ENCODE results near the gene TECTA. TPM values are rescaled to one million over a fixed set of nuclear protein-coding genes. Genes with fewer than 3 reads are reported as not detected.
A peak's percentile ranks its signal among the peaks of the same experiment; 100 is the strongest.

The TECTA gene
- polyA plus RNA-seq, 1 experiment, result 0.76 TPM

DNA sequence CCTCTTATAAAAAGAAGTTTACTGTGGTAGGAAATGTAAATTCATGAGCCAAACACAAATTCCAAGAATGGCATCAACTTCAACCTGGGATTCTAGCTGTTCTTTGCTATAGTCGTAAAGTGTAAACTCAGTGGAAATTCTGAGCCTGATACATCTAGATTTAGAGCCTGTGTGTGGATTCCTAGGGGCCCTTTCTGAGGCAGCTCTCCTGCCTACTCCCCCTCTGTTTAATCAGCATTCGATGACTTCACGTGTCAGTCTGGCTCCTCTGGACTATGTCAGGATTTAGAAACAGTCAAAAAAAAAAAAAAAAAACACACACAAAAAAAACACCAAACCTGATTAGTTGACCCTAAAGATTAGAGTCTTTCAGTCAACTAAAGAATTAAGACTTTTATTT lies 98.5 kb downstream of the TECTA start:
- DNase-seq (ENCODE audit: low read depth), result no peak
- CTCF ChIA-PET, result no interaction called here
- H3K27me3 ChIP-seq (ENCODE audit: control insufficient read depth, insufficient read depth, low read length), result no peaks in the 10 kb centered on the region; the same call in 1 of the 2 replicates

DNA sequence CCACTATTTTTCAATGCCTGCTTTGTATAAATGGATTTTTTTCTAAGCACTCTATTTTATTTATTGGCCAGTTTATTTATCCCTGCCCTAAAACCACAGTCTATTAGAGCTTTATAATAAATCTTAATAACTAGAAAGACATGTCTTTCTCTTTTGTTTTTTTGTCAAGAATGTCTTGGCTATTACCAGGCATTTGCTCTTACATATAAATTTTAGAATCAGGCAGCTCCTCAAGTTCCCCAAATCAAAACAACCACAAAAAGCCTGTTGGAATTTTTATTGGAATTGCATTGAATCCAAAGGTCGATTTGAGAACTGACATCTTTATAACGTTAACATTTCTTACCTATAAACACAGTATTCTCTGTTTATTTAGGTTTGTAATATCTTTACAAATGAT lies 105.8 kb downstream of the TECTA start:
- TF ChIP-seq, protein P1, sequence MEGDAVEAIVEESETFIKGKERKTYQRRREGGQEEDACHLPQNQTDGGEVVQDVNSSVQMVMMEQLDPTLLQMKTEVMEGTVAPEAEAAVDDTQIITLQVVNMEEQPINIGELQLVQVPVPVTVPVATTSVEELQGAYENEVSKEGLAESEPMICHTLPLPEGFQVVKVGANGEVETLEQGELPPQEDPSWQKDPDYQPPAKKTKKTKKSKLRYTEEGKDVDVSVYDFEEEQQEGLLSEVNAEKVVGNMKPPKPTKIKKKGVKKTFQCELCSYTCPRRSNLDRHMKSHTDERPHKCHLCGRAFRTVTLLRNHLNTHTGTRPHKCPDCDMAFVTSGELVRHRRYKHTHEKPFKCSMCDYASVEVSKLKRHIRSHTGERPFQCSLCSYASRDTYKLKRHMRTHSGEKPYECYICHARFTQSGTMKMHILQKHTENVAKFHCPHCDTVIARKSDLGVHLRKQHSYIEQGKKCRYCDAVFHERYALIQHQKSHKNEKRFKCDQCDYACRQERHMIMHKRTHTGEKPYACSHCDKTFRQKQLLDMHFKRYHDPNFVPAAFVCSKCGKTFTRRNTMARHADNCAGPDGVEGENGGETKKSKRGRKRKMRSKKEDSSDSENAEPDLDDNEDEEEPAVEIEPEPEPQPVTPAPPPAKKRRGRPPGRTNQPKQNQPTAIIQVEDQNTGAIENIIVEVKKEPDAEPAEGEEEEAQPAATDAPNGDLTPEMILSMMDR (IDR thresholded peaks at IDR 0.05; ENCODE audit: insufficient read depth, low read depth, low read length), result no peak
- CTCF ChIA-PET, result interaction anchor here (0.6 to 3.4 kb wide), 2 partner anchors 13 to 15 kb away, joined by 3 to 14 read pairs; no protein-coding TSS in a partner anchor
- Histone ChIP-seq H3K36me3 (ENCODE audit: control insufficient read depth, insufficient read depth, low read length) (no peaks in the 10 kb centered on the region), H3K4me3 (ENCODE audit: low read depth, low read length) (no peak overlapping the region), H3K27me3 (ENCODE audit: control insufficient read depth, insufficient read depth, low read length) (peaks cover 2% of the 10 kb centered on the region; the same call in 1 of the 2 replicates)
- DNase-seq (ENCODE audit: low read depth), result peak; percentile 54
- POLR2A ChIA-PET, result no interaction called here

More for the DNA sequence above, 98.5 kb downstream of the TECTA start:
- Histone ChIP-seq H3K36me3 (ENCODE audit: control insufficient read depth, insufficient read depth, low read length) (no peaks in the 10 kb centered on the region), H3K4me3 (ENCODE audit: low read depth, low read length) (no peak overlapping the region)
- TF ChIP-seq, protein P1 (IDR thresholded peaks at IDR 0.05; ENCODE audit: insufficient read depth, low read depth, low read length), result no peak
- POLR2A ChIA-PET, result no interaction called here

DNA sequence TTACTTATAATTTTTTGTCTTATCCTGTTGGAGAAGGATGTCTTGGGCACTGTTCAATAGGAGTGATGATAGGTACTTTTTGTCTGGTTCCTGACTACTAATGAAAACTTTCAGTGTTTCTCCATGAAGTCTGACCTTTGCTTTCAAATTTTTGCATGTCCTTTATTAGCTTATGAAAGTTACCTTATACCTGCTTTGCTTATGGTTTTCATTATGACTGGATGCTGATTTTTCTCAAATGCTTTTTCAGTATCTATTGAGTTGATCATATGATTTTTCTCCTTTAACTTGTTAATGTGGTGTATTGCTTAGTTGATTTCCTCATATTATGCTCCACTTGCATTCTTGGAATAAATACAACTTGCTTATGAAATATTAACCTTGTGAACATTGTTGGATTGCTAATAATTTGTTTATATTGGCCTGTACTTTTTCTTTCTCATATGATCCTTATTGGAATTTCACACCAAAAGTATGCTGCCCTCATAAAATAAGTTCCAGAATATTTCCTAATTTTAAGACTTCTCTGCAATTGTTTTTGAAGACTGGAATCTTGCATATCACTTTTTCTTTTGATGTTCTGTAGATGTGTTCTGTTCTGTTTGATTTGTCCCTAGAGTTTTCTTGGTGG lies 106.6 kb downstream of the TECTA start:
- DNase-seq (ENCODE audit: low read depth), result peak; percentile 16

DNA sequence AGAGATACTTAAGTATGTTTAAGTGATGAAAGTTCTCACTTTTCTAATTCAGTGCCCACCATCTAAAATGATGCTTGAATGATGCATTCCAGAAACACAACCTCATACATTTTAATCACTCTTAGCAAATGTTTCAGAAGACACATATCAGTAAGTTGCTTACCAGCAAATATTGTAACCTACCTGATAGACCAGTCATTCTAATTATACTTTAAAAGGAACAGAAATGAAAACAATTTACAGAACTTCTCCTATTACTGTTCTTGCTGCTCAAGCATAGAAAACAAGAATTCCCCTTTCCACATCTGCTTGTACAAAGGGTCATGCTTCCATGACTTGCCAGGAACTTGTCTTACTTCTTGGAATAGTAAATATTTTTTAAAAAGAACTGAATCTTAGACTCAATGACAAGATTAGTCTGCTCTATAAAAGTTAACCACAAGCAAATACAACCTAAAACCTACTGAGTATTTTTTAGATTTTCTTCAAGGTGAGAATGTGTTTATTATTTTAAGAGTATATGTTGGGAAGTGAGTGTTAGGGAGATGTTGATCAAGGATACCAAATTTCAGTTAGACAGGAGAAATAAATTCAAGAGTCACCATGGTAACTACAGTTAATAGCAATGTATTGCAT lies 109.5 kb downstream of the TECTA start:
- TF ChIP-seq, protein P1 (IDR thresholded peaks at IDR 0.05; ENCODE audit: insufficient read depth, low read depth, low read length), result no peak
- no peak for DNase-seq (ENCODE audit: low read depth)
- Histone ChIP-seq H3K27me3 (ENCODE audit: control insufficient read depth, insufficient read depth, low read length) (no peaks in the 10 kb centered on the region), H3K36me3 (ENCODE audit: control insufficient read depth, insufficient read depth, low read length) (no peaks in the 10 kb centered on the region), H3K4me3 (ENCODE audit: low read depth, low read length) (no peak overlapping the region)
- ChIA-PET CTCF (interaction anchor here (1.5 to 3.0 kb wide), 2 partner anchors 16 kb away, joined by 7 to 16 read pairs; no protein-coding TSS in a partner anchor), POLR2A (no interaction called here)

More for the DNA sequence above, 106.6 kb downstream of the TECTA start:
- TF ChIP-seq, protein P1 (IDR thresholded peaks at IDR 0.05; ENCODE audit: insufficient read depth, low read depth, low read length), result no peak
- Histone ChIP-seq H3K4me3 (ENCODE audit: low read depth, low read length) (no peak overlapping the region), H3K27me3 (ENCODE audit: control insufficient read depth, insufficient read depth, low read length) (peaks cover 2% of the 10 kb centered on the region; the same call in 1 of the 2 replicates), H3K36me3 (ENCODE audit: control insufficient read depth, insufficient read depth, low read length) (no peaks in the 10 kb centered on the region)
- POLR2A ChIA-PET, result no interaction called here
- CTCF ChIA-PET, result interaction anchor here (3.4 kb wide), 1 partner anchor 14 kb away, joined by 14 read pairs; no protein-coding TSS in a partner anchor

DNA sequence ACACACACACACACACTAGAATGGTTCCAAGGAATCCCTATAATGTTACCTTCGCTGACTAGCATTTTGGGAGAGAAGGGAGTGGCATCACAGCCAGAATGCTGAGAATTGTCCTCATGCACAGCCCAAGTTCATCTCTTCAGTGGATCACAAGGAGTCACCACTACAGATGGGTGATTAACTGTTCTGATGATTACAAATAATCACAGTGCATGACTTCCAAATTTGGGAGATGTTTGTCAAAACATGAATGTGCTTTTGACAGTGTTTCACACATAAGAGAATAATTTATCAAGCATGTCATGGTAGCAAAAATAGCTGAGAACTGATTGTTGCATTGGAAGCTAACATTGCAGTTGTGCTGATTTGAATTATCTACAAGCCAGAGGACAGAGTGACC lies 110.6 kb downstream of the TECTA start:
- ChIA-PET POLR2A (no interaction called here), CTCF (interaction anchor here (3.0 kb wide), 1 partner anchor 17 kb away, joined by 16 read pairs; no protein-coding TSS in a partner anchor)
- no peak for DNase-seq (ENCODE audit: low read depth)
- TF ChIP-seq, protein P1 (IDR thresholded peaks at IDR 0.05; ENCODE audit: insufficient read depth, low read depth, low read length), result no peak
- Histone ChIP-seq H3K36me3 (ENCODE audit: control insufficient read depth, insufficient read depth, low read length) (no peaks in the 10 kb centered on the region), H3K27me3 (ENCODE audit: control insufficient read depth, insufficient read depth, low read length) (no peaks in the 10 kb centered on the region), H3K4me3 (ENCODE audit: low read depth, low read length) (no peak overlapping the region)
